Measurements from ENCODE around the gene CACTIN. TPM values are rescaled to one million over a fixed set of nuclear protein-coding genes. Genes with fewer than 3 reads are reported as not detected.

Gene CACTIN
- total RNA-seq, 6 experiments from 2014 or later, result 8.4 to 14.9 (median 10.3) TPM

DNA sequence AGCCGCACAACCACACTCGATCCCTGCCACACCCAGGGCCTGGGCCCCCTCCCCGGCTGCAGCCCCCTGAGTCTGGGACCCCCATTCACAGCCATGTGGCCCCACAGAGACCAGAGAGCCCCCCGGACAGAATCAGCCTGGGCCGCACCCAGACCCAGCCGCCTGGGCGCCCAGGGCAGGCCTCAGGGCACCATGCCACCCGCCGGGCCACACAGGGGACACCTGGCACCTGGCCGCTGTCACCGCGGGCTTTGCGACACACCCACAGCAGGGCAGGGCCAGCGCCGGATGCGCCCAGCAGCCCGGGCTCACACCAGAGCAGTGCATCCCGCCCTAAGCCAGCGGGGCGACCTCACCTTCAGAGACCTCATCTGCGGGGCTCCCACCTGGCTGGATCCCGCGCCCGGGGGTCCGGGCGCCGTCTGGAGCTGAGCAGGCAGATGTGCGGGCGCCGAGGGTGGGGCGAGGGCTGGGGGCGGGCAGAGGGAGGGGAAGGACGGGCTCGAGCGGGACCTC is 20.4 kb downstream of the CACTIN start:
- Histone ChIP-seq H3K36me3 (peaks cover 0 to 1% (median under 1%) of the 10 kb centered on the region in 4 donors), H3K27ac (peak overlapping the region; percentile 58 to 76 (median 67)), H3K9me3 (no peaks in the 10 kb centered on the region), H3K27me3 (no peaks in the 10 kb centered on the region), H3K4me3 (peak overlapping the region; percentile 26 to 48 (median 42)), H3K4me1 (peaks cover 0 to 11% (median 0%) of the 10 kb centered on the region in 4 donors)
- intact Hi-C loops (cut with DNase I), result no loop called here
- peak; percentile 78 to 87 (median 86) for DNase-seq
- TF ChIP-seq, protein P1, sequence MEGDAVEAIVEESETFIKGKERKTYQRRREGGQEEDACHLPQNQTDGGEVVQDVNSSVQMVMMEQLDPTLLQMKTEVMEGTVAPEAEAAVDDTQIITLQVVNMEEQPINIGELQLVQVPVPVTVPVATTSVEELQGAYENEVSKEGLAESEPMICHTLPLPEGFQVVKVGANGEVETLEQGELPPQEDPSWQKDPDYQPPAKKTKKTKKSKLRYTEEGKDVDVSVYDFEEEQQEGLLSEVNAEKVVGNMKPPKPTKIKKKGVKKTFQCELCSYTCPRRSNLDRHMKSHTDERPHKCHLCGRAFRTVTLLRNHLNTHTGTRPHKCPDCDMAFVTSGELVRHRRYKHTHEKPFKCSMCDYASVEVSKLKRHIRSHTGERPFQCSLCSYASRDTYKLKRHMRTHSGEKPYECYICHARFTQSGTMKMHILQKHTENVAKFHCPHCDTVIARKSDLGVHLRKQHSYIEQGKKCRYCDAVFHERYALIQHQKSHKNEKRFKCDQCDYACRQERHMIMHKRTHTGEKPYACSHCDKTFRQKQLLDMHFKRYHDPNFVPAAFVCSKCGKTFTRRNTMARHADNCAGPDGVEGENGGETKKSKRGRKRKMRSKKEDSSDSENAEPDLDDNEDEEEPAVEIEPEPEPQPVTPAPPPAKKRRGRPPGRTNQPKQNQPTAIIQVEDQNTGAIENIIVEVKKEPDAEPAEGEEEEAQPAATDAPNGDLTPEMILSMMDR (IDR thresholded peaks at IDR 0.05), result no peak
- no peak for TF ChIP-seq POLR2A (IDR thresholded peaks at IDR 0.05)
- WGBS (ENCODE audit: insufficient coverage, low coverage, low lambda C conversion rate, missing lambda C conversion rate), result 0% methylated on average over 8 of the region's 35 CpGs
- ATAC-seq, result peak; percentile 66 to 82 (median 69)

DNA sequence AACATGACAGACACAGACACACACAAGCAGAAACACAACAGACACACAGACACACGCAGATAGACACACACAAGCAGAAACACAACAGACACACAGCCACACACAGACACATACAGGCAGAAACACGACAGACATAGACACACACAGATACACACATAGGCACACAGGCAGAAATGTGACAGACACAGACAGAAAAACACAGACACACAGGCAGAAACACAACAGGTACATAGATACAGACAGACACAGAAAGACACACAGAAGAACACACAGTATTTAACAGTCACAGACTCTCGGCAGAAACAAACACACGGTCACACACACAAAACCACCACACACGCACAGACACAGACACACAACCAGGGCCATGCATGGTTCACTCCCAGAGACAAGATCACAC is 20.8 kb downstream of the CACTIN start:
- peak overlapping the region in 1 of 3 donors; percentile 76 for H3K27ac ChIP-seq
- 30% methylated on average over 5 of the region's 5 CpGs for WGBS (ENCODE audit: insufficient coverage, low coverage, low lambda C conversion rate, missing lambda C conversion rate)
- no peak for TF ChIP-seq POLR2A (IDR thresholded peaks at IDR 0.05)
- TF ChIP-seq, protein P1 (IDR thresholded peaks at IDR 0.05), result no peak

DNA sequence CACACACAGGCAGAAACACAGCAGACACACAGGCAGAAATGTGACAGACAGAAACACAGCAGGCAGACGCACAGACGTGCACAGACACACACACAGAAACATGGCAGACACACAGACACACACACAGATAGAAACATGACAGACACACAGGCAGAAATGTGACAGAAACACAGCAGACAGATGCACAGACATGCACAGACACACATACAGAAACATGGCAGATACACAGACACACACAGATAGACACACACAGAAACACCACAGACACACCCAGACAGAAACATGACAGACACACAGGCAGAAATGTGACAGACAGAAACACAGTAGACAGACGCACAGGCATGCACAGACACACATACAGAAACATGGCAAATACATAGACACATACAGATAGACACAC is 21.2 kb downstream of the CACTIN start:
- intact Hi-C loops (cut with DNase I), result no loop called here
- Histone ChIP-seq H3K27me3 (no peaks in the 10 kb centered on the region), H3K4me3 (peak overlapping the region; percentile 7 to 42 (median 26)), H3K4me1 (peaks cover 0 to 11% (median 0%) of the 10 kb centered on the region in 4 donors), H3K36me3 (no peaks in the 10 kb centered on the region), H3K27ac (peak overlapping the region in 1 of 3 donors; percentile 31), H3K9me3 (no peaks in the 10 kb centered on the region)
- WGBS (ENCODE audit: insufficient coverage, low coverage, low lambda C conversion rate, missing lambda C conversion rate), result 57% methylated on average over 3 of the region's 3 CpGs
- TF ChIP-seq, protein P1 (IDR thresholded peaks at IDR 0.05), result no peak
- TF ChIP-seq POLR2A (IDR thresholded peaks at IDR 0.05), result no peak
- ATAC-seq (no peak), DNase-seq (no peak)

More for the DNA sequence above, 20.8 kb downstream of the CACTIN start:
- no peaks in the 10 kb centered on the region for H3K9me3 ChIP-seq
- ATAC-seq (no peak), DNase-seq (no peak)
- H3K4me3 ChIP-seq, result peak overlapping the region; percentile 26 to 48 (median 42)
- peaks cover 0 to 11% (median 0%) of the 10 kb centered on the region in 4 donors for H3K4me1 ChIP-seq
- intact Hi-C loops (cut with DNase I), result no loop called here
- no peaks in the 10 kb centered on the region for H3K36me3 ChIP-seq
- H3K27me3 ChIP-seq, result no peaks in the 10 kb centered on the region

DNA sequence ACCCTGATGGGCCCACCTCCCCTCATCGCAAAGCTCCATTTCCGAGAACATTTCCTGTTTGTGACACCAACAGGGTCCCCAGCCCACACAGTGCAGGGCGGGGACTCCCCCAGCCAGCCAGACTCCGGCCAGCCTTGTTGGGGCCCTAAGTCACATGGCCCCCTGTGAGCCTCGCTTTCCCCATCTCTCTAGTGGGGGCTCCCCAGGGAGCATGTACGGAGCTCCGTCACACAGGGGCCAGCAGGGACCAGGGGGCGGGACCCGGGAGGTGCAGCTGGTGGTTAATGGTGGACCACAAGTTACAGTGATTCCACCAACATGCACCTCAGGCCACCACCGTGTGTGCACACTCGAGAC is 21.6 kb downstream of the CACTIN start:
- H3K27me3 ChIP-seq, result no peaks in the 10 kb centered on the region
- no peaks in the 10 kb centered on the region for H3K9me3 ChIP-seq
- ATAC-seq (no peak), DNase-seq (no peak)
- H3K27ac ChIP-seq, result peak overlapping the region in 2 of 3 donors; percentile 10 to 31
- peak overlapping the region; percentile 7 to 29 (median 7) for H3K4me3 ChIP-seq
- intact Hi-C loops (cut with DNase I), result no loop called here
- peaks cover 0 to 11% (median 0%) of the 10 kb centered on the region in 4 donors for H3K4me1 ChIP-seq
- no peak for TF ChIP-seq POLR2A (IDR thresholded peaks at IDR 0.05)
- TF ChIP-seq, protein P1 (IDR thresholded peaks at IDR 0.05), result no peak
- no peaks in the 10 kb centered on the region for H3K36me3 ChIP-seq
- 45% methylated on average over 5 of the region's 11 CpGs for WGBS (ENCODE audit: insufficient coverage, low coverage, low lambda C conversion rate, missing lambda C conversion rate)

Data from right lobe of liver (tissue), 6 donors.